CD4-positive, alpha-beta memory T cell (primary cell): ENCODE data around the gene VIPR2. TPM values are rescaled to one million over a fixed set of nuclear protein-coding genes. Genes with fewer than 3 reads are reported as not detected.

ENCODE experiments used
- CTCF ChIA-PET: fragments of 350-600 bp; sonication (Branson Sonifier 250); formaldehyde crosslinking; loops from one replicate; lab custom pipeline; 2021; ENCODE audit warnings: inconsistent platforms; ENCODE audit not compliant: partially characterized antibody; lab: Charles Lee
- POLR2A ChIA-PET: fragments of 350-600 bp; sonication (Branson Sonifier 250); formaldehyde crosslinking; loops from one replicate; lab custom pipeline; 2021; ENCODE audit not compliant: partially characterized antibody; lab: Charles Lee
- DNase-seq, 5 donors: peaks; one replicate each; pipeline versions ENCODE4 v3.0.0 to v3.0.0-alpha.2; 2020 to 2022; ENCODE audit warnings: mixed read lengths in 1 of 5
- H3K27ac ChIP-seq: one replicate; pipeline ENCODE4 v1.7.0; 2013; ENCODE audit warnings: low read depth, low read length
- H3K27me3 ChIP-seq: 2 replicates; pipeline ENCODE4 v1.7.0; 2013; ENCODE audit warnings: mild to moderate bottlenecking, low read length, moderate library complexity; ENCODE audit not compliant: insufficient read depth
- H3K36me3 ChIP-seq: 2 replicates; pipeline ENCODE4 v1.7.0; 2013; ENCODE audit warnings: mild to moderate bottlenecking, low read length, moderate library complexity; ENCODE audit not compliant: insufficient read depth
- H3K4me1 ChIP-seq: 2 replicates; pipeline ENCODE4 v1.7.0; 2013; ENCODE audit warnings: mild to moderate bottlenecking, low read length, moderate library complexity; ENCODE audit not compliant: insufficient read depth
- H3K4me3 ChIP-seq, 2 donors: one replicate each; pipeline ENCODE4 v1.7.0; 2013; ENCODE audit warnings: low read length in 2 of 2, mild to moderate bottlenecking in 1 of 2
- H3K9me3 ChIP-seq, 2 donors: one replicate each; pipeline ENCODE4 v1.7.0; 2013; ENCODE audit warnings: low read length in 2 of 2, control low read depth in 1 of 2; ENCODE audit not compliant: control insufficient read depth in 1 of 2
- H3K27ac Mint-ChIP-seq, 7 donors: one replicate each; pipeline ENCODE4 v1.8.0; 2020 to 2021; ENCODE audit warnings: mixed read lengths in 7 of 7, mild to moderate bottlenecking in 6 of 7, inconsistent platforms in 3 of 7, moderate library complexity in 3 of 7
- H3K27me3 Mint-ChIP-seq, 2 donors: one replicate each; pipeline ENCODE4 v1.8.0; 2020 to 2021; ENCODE audit warnings: mixed read lengths in 2 of 2
- H3K36me3 Mint-ChIP-seq, 2 donors: one replicate each; pipeline ENCODE4 v1.8.0; 2020 to 2021; ENCODE audit warnings: mixed read lengths in 2 of 2, inconsistent platforms in 1 of 2, mild to moderate bottlenecking in 1 of 2
- H3K4me1 Mint-ChIP-seq, 4 donors: one replicate each; pipeline ENCODE4 v1.8.0; 2020 to 2021; ENCODE audit warnings: mixed read lengths in 4 of 4, mild to moderate bottlenecking in 1 of 4
- H3K4me3 Mint-ChIP-seq, 8 donors: one replicate each; pipeline ENCODE4 v1.8.0; 2020 to 2021; ENCODE audit warnings: mixed read lengths in 8 of 8, mild to moderate bottlenecking in 7 of 8, moderate library complexity in 6 of 8, inconsistent platforms in 3 of 8
- H3K9me3 Mint-ChIP-seq, 8 donors: one replicate each; pipeline ENCODE4 v1.8.0; 2020 to 2021; ENCODE audit warnings: mixed read lengths in 8 of 8, mild to moderate bottlenecking in 5 of 8, inconsistent platforms in 3 of 8, moderate library complexity in 1 of 8
- intact Hi-C: fragments of 100-400 bp; cut with micrococcal nuclease; formaldehyde crosslinking; loops from one replicate; pipeline ENCODE4 v1.15.1; 2023
- polyA plus RNA-seq, 2 donors: library from polyadenylated mRNA; unstranded; fragments of 300-500 nt; fragmentation: Illumina TruSeq; gene quantifications; one replicate each; pipeline ENCODE4 v1.2.3, GENCODE V29; 2021
- total RNA-seq, 2 experiments: library from RNA; stranded (reverse); gene quantifications; one replicate each; pipeline ENCODE4 v1.2.3, GENCODE V29; 2021

The VIPR2 gene
- total and polyA plus RNA-seq, 4 experiments from 2014 or later, result 0.15 to 0.17 TPM; not detected in 2

DNA sequence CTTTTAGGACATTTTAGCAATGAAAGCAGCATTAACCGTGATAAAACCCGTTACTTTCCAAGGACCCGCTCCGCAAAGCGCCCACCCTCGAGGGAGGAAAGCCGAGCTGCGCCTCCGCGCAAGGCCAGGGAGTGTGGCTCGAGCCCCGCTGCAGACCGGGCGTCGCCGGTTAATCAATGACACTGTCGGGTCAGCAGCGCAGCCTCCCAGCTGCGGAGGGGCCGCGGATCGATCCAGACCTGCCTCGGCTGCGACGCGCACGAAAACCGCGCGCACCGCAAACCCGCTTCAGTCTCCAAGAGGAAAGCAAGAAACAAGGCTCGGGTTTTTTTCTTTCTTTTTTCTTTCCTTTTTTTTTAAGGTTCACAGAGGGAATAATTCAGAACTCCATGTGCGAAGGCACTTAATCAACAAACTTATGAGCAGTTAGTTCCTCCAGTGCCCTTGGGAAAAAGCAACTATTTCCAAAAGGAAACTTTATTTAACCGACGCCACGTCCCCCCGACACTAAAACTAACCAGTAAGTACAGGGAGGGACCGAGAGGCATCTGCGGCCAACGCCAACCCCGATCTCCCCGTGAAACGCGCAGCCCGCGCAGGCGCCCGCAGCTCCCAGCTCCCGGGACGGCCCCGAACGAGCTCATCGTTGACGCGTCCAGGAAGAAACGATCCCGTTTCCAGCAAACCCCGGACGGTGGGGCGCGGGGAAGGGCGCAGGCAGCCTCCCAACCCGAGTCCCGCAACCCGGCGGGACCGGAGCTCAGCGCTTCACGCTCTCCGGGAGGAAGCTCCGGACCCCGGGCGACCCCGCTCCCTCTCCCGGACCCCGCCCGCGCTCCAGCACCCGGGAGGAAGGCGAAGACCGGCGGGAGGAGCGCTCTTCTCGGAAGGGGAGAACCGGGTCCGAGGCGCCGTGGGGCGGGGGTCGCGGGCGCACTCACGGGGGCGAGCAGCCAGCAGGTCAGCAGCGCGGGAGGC, 598 bp downstream of the VIPR2 start:
- intact Hi-C loops, result no loop called here
- H3K36me3 Mint-ChIP-seq, result no peaks in the 10 kb centered on the region
- no peaks in the 10 kb centered on the region for H3K36me3 ChIP-seq
- H3K27ac Mint-ChIP-seq, result no peak overlapping the region
- H3K9me3 Mint-ChIP-seq, result peaks cover 0 to 2% (median 0%) of the 10 kb centered on the region in 8 donors
- peaks cover 0 to 10% (median 3%) of the 10 kb centered on the region in 4 donors for H3K4me1 Mint-ChIP-seq
- no peak overlapping the region for H3K27ac ChIP-seq
- peak in 1 of 5 donors; percentile 2 for DNase-seq
- POLR2A ChIA-PET, result no interaction called here
- H3K4me3 Mint-ChIP-seq, result peak overlapping the region; percentile 57 to 82 (median 70)
- peaks cover 24 to 35% of the 10 kb centered on the region in 2 donors for H3K27me3 Mint-ChIP-seq
- peaks cover 9% of the 10 kb centered on the region for H3K4me1 ChIP-seq
- H3K27me3 ChIP-seq, result peaks cover 23% of the 10 kb centered on the region
- no peaks in the 10 kb centered on the region for H3K9me3 ChIP-seq
- CTCF ChIA-PET, result no interaction called here
- peak overlapping the region in 1 of 2 donors; percentile 13 for H3K4me3 ChIP-seq

DNA sequence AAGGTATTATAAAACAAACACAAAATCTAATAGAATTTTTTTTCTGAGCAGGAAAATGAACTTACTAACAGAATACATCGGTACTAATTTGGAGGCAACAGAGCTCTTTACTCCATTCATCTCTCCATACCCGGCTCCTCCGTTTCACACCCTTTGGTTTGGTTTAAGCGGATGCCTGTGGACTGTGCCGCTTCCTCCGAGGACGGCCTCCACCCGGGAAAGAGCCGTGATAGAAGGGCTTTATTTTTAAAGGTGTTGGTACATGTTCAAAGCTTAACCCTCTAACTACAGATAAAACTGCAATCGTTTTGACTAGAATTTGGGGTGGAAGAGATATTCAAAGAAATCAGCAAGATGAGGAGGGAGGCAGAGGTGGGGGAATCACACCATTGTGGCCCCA, 1.9 kb downstream of the VIPR2 start:
- intact Hi-C loops, result no loop called here
- Mint-ChIP-seq H3K27ac (no peak overlapping the region), H3K4me3 (peak overlapping the region in 5 of 8 donors; percentile 4 to 62 (median 56)), H3K27me3 (peaks cover 27 to 33% of the 10 kb centered on the region in 2 donors), H3K4me1 (peaks cover 0 to 10% (median 3%) of the 10 kb centered on the region in 4 donors), H3K9me3 (peaks cover 0 to 2% (median 0%) of the 10 kb centered on the region in 8 donors), H3K36me3 (no peaks in the 10 kb centered on the region)
- H3K4me3 ChIP-seq, result no peak overlapping the region
- peaks cover 9% of the 10 kb centered on the region for H3K4me1 ChIP-seq
- H3K27me3 ChIP-seq, result peaks cover 23% of the 10 kb centered on the region
- H3K9me3 ChIP-seq, result no peaks in the 10 kb centered on the region
- H3K27ac ChIP-seq, result no peak overlapping the region
- H3K36me3 ChIP-seq, result no peaks in the 10 kb centered on the region
- no peak for DNase-seq
- ChIA-PET CTCF (no interaction called here), POLR2A (no interaction called here)

DNA sequence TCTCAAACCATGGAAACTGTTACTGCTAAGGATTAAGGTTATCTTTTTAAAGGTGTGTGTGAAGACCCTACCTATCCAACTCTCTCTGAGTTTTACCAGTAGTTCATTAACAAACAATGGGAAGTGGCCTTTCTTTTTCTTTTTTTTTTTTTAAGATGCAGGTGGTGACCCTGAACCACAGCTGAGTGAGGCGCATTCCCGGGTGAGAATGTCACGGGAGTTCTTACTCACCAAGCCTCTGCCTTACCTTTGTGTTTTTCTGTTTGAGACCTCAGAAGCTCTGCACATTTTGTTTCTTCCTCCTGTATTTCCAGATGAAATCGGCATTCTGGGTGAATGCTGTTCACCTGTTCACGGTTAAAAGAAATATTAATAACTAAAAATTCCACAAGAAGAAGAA, 2.5 kb downstream of the VIPR2 start:
- CTCF ChIA-PET, result no interaction called here
- no peaks in the 10 kb centered on the region for H3K36me3 ChIP-seq
- H3K27ac ChIP-seq, result no peak overlapping the region
- Mint-ChIP-seq H3K4me1 (peaks cover 0 to 10% (median 3%) of the 10 kb centered on the region in 4 donors), H3K4me3 (no peak overlapping the region), H3K27ac (peak overlapping the region in 1 of 7 donors; percentile 30), H3K36me3 (no peaks in the 10 kb centered on the region), H3K9me3 (peaks cover 0 to 2% (median 0%) of the 10 kb centered on the region in 8 donors), H3K27me3 (peaks cover 27 to 33% of the 10 kb centered on the region in 2 donors)
- no peak for DNase-seq
- intact Hi-C loops, result no loop called here
- no peaks in the 10 kb centered on the region for H3K9me3 ChIP-seq
- peaks cover 23% of the 10 kb centered on the region for H3K27me3 ChIP-seq
- POLR2A ChIA-PET, result no interaction called here
- H3K4me3 ChIP-seq, result no peak overlapping the region
- peaks cover 9% of the 10 kb centered on the region for H3K4me1 ChIP-seq

DNA sequence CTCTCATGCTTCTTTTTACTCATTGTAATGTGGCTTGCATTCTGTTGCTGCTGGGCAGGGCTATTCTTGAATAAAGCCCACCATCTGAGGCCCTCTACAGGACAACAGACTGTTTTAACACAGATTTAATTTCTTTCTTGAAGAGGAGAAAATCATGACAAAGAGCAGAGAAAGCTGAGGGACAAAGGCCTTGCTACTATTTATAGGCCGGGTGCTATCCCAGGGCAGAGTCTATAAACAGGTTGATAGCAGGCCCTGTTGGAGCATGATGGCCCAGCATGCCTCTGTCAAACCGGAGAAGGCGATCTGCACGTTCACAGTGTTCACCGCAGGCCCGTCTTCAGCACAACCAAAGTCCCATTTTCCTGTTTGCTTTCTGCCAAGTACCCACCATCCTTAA, 3.0 kb downstream of the VIPR2 start:
- Mint-ChIP-seq H3K27ac (no peak overlapping the region), H3K4me1 (peaks cover 0 to 10% (median 3%) of the 10 kb centered on the region in 4 donors), H3K27me3 (peaks cover 27 to 33% of the 10 kb centered on the region in 2 donors), H3K9me3 (peaks cover 0 to 2% (median 0%) of the 10 kb centered on the region in 8 donors), H3K36me3 (no peaks in the 10 kb centered on the region), H3K4me3 (peak overlapping the region in 1 of 8 donors; percentile 5)
- Histone ChIP-seq H3K27ac (no peak overlapping the region), H3K36me3 (no peaks in the 10 kb centered on the region), H3K9me3 (no peaks in the 10 kb centered on the region), H3K4me3 (no peak overlapping the region), H3K4me1 (peaks cover 9% of the 10 kb centered on the region), H3K27me3 (peaks cover 23% of the 10 kb centered on the region)
- no peak for DNase-seq
- ChIA-PET CTCF (no interaction called here), POLR2A (no interaction called here)
- intact Hi-C loops, result no loop called here

DNA sequence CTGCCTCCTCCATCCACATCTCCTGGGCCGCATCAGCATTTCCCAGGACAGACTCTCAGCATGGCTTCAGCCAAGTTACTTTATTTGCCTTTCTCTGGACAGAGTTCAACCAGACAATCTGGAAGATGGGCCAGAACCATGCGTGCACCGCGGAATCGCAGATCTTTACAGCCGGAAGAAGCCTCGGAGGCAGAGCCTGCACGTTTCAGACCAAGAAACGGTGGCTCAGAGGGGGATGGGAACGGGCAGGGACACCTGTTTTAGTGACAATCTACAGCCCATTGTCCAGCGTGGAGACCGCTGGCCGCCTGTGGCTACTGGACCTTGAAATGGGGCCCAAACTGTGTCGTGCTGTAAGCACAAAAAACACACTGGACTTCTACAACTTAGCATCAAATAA, 3.5 kb downstream of the VIPR2 start:
- no peak overlapping the region for H3K4me3 ChIP-seq
- H3K9me3 ChIP-seq, result no peaks in the 10 kb centered on the region
- ChIA-PET CTCF (no interaction called here), POLR2A (no interaction called here)
- H3K36me3 ChIP-seq, result no peaks in the 10 kb centered on the region
- Mint-ChIP-seq H3K4me1 (peaks cover 0 to 10% (median 3%) of the 10 kb centered on the region in 4 donors), H3K36me3 (no peaks in the 10 kb centered on the region), H3K9me3 (peaks cover 0 to 2% (median 0%) of the 10 kb centered on the region in 8 donors), H3K27me3 (peaks cover 30 to 33% of the 10 kb centered on the region in 2 donors), H3K4me3 (no peak overlapping the region), H3K27ac (no peak overlapping the region)
- no peak for DNase-seq
- H3K27me3 ChIP-seq, result peaks cover 22% of the 10 kb centered on the region
- no peak overlapping the region for H3K27ac ChIP-seq
- intact Hi-C loops, result no loop called here
- peaks cover 9% of the 10 kb centered on the region for H3K4me1 ChIP-seq

DNA sequence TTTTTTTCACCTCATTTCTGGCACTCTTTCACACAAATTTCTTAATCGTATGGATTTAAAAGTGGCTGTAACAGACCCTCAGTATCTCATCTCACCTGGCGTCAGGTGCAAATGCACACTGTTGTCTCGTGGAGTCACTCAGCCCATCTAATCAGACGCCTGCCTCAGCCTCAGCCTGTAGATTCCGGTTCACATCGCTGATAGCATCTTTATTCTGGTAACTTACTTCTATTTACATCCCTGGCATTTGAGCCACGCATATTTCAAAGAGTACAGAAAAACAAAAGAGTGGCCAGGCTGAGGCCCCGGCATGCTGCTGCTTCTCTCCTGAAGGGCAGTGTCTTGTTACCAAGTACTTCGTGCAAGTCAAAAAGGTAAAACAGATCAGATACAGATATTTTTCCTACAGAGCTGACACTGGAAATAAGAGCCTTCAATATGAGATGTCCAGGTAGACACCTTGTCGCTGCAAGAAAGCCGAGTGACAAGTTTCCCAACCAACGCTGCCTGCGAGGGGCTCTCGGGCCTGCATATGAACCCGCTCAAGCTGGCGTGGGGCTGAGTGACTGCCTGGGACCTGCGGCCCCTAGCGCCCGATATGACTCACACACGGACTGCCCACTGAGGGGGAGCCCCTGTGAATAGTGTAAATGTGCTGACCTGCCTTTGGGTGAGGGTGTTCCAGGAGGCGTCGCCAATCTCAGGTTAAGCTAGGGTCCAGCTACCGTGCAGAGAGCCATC, 4.3 kb downstream of the VIPR2 start:
- ChIA-PET POLR2A (no interaction called here), CTCF (interaction anchor here (1.1 kb wide), 1 partner anchor 25 kb away, joined by 3 read pairs; no protein-coding TSS in a partner anchor)
- Mint-ChIP-seq H3K27ac (peak overlapping the region in 1 of 7 donors; percentile 62), H3K4me1 (peaks cover 0 to 8% (median 3%) of the 10 kb centered on the region in 4 donors), H3K9me3 (peaks cover 0 to 2% (median 0%) of the 10 kb centered on the region in 8 donors), H3K27me3 (peaks cover 31 to 32% of the 10 kb centered on the region in 2 donors), H3K36me3 (no peaks in the 10 kb centered on the region), H3K4me3 (peak overlapping the region in 1 of 8 donors; percentile 10)
- H3K36me3 ChIP-seq, result no peaks in the 10 kb centered on the region
- no peak for DNase-seq
- H3K4me3 ChIP-seq, result no peak overlapping the region
- no peaks in the 10 kb centered on the region for H3K9me3 ChIP-seq
- intact Hi-C loops, result no loop called here
- peaks cover 9% of the 10 kb centered on the region for H3K4me1 ChIP-seq
- H3K27ac ChIP-seq, result no peak overlapping the region
- peaks cover 16% of the 10 kb centered on the region for H3K27me3 ChIP-seq

GRCh38 chr7:159139639-159140038, 5.0 kb downstream of the VIPR2 start:
- peaks cover 28 to 31% of the 10 kb centered on the region in 2 donors for H3K27me3 Mint-ChIP-seq
- Histone ChIP-seq H3K9me3 (no peaks in the 10 kb centered on the region), H3K4me3 (no peak overlapping the region), H3K27me3 (peaks cover 16% of the 10 kb centered on the region), H3K27ac (no peak overlapping the region), H3K36me3 (no peaks in the 10 kb centered on the region), H3K4me1 (peaks cover 9% of the 10 kb centered on the region)
- CTCF ChIA-PET, result interaction anchor here (1.1 kb wide), 1 partner anchor 24 kb away, joined by 3 read pairs; no protein-coding TSS in a partner anchor
- no peak for DNase-seq
- peaks cover 0 to 6% (median 2%) of the 10 kb centered on the region in 4 donors for H3K4me1 Mint-ChIP-seq
- no peak overlapping the region for H3K4me3 Mint-ChIP-seq
- POLR2A ChIA-PET, result no interaction called here
- H3K27ac Mint-ChIP-seq, result no peak overlapping the region
- peaks cover 0 to 2% (median 0%) of the 10 kb centered on the region in 8 donors for H3K9me3 Mint-ChIP-seq
- H3K36me3 Mint-ChIP-seq, result no peaks in the 10 kb centered on the region
- intact Hi-C loops, result no loop called here
